Astrocyte of the cerebellum (primary cell): Measurements from ENCODE around the gene USP13.

Source experiments
- DNase-seq: peaks from one replicate; pipeline ENCODE4 v3.0.0-alpha.2; 2011; ENCODE audit warnings: low read depth
- H3K4me3 ChIP-seq: 2 replicates; pipeline ENCODE4 v1.5.1; 2011; ENCODE audit warnings: mild to moderate bottlenecking, low read depth, low read length, moderate library complexity
- in situ Hi-C: cut with HindIII; loops from 2 replicates; pipeline ENCODE4 v1.10.0; 2017; ENCODE audit warnings: low sequenced_read_pairs
- TF ChIP-seq, protein P1 (sequence below): IDR thresholded peaks from 2 replicates; pipeline ENCODE4 v1.5.1; 2012; ENCODE audit warnings: low read length, low read depth, moderate library complexity, mild to moderate bottlenecking; ENCODE audit errors: missing control alignments

The USP13 gene

DNA sequence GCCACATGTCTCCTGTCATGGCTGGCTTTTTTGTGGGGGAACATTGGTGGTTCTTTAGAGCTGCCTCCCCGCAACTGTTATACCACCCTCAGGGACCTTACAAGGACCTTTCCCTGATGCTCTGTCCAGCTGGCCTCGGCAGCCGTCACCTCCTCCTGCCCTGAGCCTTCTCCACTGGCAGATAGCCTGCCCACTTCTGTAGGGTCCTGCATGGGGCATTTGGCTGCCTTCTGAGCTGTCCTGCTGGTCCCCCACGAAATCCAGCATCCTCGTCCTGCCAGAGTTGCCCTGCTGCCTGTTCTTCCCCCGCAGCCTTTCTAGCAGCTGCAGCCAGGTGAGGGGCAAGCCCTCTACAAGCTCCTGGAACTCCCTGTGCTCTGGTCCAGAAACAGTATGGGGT, 86.2 kb downstream of the USP13 start:
- no peak overlapping the region for H3K4me3 ChIP-seq

GRCh38 chr3:179739816-179740594, 87.2 kb downstream of the USP13 start:
- no peak overlapping the region for H3K4me3 ChIP-seq
- in situ Hi-C loops: no loop called here
- TF ChIP-seq, protein P1, sequence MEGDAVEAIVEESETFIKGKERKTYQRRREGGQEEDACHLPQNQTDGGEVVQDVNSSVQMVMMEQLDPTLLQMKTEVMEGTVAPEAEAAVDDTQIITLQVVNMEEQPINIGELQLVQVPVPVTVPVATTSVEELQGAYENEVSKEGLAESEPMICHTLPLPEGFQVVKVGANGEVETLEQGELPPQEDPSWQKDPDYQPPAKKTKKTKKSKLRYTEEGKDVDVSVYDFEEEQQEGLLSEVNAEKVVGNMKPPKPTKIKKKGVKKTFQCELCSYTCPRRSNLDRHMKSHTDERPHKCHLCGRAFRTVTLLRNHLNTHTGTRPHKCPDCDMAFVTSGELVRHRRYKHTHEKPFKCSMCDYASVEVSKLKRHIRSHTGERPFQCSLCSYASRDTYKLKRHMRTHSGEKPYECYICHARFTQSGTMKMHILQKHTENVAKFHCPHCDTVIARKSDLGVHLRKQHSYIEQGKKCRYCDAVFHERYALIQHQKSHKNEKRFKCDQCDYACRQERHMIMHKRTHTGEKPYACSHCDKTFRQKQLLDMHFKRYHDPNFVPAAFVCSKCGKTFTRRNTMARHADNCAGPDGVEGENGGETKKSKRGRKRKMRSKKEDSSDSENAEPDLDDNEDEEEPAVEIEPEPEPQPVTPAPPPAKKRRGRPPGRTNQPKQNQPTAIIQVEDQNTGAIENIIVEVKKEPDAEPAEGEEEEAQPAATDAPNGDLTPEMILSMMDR: no peak
- no peak for DNase-seq

More for the DNA sequence above, 86.2 kb downstream of the USP13 start:
- TF ChIP-seq, protein P1: no peak
- in situ Hi-C loops: no loop called here
- no peak for DNase-seq

DNA sequence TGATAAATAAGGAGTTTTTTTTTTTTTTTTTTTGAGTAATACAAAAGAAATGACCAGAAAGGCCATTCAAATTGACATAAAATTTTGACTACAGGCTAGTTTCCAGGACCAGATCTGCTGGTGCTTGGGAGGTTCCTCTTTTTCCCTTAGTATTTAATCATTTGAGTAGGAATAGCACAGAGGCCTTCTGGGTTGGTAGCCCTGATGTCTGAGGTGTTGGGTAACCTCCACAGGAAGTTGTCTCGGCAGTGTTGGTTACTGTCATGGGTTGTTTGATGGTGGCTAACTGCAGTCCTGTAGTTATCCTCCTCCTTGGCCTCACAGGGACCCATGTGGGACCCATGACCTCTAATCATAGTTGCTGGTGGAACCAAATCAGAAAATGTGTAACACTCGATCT, 91.1 kb downstream of the USP13 start:
- TF ChIP-seq, protein P1: no peak
- in situ Hi-C loops: no loop called here
- DNase-seq: no peak
- no peak overlapping the region for H3K4me3 ChIP-seq

DNA sequence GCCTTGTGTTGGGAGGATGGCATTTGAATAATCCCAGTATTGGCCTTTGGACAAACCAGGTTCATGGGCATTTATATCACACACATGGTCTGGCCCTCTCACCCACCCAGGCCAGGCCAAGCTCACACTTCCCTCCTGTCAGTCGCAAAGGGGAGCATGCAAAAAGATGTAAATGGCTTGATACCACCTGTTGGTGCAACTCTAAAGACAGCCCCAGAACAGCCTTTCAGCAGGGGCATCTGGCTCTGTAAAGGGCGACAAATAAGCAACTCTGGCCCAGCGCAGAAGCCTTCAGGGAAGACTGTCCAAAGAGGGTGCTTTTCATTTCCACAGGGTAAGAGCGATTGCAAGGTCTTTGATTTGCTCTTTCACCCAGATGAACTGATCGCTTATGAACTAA, 91.8 kb downstream of the USP13 start:
- TF ChIP-seq, protein P1: no peak
- no peak for DNase-seq
- no peak overlapping the region for H3K4me3 ChIP-seq
- in situ Hi-C loops: no loop called here

DNA sequence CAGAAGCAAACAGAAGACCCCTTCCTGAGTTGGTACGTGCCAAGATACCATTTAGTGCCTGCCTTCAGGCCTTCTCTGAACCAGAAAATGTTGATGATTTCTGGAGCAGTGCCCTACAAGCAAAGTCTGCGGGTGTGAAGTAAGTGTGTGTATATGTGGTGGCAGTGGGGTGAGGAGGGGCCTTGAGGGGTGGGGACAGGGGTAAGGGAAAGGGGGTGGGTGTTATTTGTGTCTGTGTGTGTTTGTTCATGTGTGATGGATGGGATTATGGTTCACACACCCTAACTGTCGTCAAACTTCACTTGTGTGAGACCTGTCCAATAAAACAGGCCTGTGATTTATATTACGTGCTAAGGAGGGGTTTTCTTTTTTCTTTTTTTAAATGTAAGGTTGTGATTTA, 92.2 kb downstream of the USP13 start:
- DNase-seq: no peak
- in situ Hi-C loops: no loop called here
- TF ChIP-seq, protein P1: no peak
- no peak overlapping the region for H3K4me3 ChIP-seq

- DNase-seq: no peak
- H3K4me3 ChIP-seq: no peak overlapping the region
- TF ChIP-seq, protein P1: no peak
- in situ Hi-C loops: no loop called here
These were observed 92.9 kb downstream of the USP13 start for GRCh38 chr3:179745716-179746115.
